ENCODE data around the gene ZNF792.
"Not testable (repeated sequence)": the region's sequence is repeated elsewhere in the genome, so short reads cannot be mapped to it uniquely, and the experiment has no call there.

Gene ZNF792

DNA sequence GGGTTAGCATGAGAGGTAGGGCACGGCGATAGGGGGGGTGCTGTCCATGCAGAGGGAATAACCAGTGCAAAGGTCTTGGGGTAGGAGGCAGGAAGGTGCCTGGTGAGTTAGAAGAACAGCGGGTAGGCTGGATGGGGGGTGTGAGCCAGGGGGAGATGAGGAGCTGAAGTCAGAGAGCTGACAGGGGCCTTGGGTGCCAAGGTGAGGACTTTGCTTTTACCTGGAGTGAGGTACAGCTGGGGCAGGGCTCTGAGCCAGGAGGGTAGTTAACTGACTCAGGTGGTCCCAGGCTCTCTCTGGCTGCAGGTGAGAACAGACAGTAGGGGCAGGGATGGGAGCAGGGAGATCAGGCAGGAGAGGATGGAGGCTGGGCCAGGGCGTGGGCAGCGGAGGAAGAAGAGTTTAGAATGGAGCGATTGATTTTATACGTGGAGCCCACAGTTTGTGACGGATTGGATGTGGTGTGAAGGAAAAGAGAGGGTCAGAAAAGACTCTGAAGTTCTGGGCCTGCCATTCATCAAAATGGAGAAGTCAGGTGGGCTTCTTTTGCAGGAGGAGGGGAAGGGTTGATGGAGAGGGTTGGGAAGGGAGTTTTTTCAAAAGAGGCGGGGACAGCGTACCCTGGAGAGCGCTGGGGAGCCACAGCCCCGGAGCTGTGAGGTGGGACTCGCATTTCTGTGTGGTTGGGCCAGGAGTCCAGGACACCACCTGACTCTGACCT, 34.9 kb upstream of the ZNF792 start:
- no peak for DNase-seq (ENCODE audit: low spot score)

DNA sequence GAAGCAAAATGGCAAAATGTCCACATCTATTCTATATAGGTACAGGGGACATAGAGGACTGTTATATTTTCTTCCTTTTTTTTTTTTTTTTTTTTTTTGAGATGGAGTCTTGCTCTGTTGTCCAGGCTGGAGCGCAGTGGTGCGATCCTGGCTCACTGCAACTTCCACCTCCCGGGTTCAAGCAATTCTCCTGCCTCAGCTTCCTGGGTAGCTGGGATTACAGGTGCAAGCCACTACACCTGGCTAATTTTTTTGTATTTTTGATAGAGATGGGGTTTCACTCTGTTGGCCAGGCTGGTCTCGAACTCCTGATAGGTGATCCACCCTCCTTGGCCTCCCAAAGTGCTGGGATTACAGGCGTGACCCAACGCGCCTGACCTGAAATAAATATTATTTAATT, 34.2 kb upstream of the ZNF792 start:
- DNase-seq (ENCODE audit: low spot score) = not testable (repeated sequence)

DNA sequence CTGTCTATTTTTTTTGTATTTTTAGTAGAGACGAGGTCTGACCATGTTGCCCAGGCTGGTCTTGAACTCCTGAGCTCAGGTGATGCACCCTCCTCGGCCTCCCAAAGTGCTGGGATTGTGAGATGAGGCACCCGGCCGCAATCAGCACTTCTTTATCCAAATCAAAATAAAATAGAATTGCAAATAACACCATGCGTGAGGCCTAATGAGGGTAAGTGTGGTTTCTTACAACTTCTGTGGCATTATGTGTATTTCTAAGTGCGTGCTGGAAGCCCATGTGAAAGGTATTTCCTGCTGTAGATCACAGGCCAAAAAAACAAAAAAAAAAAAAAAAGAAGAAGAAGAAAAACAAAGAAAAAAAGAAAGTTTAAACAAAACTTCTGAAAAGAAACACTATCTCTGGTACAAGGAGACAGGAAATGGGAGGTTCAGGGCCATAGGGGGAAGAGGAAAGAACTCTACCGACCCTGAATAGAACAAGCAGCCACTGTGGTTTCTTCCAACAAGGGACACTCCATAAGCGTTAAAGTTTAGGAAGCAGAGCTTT, 33.1 kb upstream of the ZNF792 start:
- DNase-seq (ENCODE audit: low spot score) = peak; percentile 23

DNA sequence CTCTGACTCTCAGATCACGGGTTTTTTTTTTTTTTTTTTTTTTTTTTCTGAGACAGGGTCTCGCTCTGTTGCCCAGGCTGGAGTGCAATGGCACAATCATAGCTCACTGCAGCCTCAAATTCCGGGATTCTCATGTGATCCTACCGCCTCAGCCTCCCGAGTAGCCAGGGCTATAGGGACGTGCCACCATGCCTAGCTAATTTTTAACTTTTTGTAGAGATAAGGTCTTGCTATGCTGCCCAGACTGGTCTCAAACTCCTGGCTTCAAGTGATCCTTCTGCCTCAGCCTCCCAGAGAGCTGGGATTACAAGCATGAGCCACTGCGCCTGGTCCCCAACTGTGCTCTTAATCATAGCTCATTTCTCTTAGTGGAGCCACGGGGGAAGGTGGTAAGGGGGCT, 31.5 kb upstream of the ZNF792 start:
- DNase-seq (ENCODE audit: low spot score) = no peak

DNA sequence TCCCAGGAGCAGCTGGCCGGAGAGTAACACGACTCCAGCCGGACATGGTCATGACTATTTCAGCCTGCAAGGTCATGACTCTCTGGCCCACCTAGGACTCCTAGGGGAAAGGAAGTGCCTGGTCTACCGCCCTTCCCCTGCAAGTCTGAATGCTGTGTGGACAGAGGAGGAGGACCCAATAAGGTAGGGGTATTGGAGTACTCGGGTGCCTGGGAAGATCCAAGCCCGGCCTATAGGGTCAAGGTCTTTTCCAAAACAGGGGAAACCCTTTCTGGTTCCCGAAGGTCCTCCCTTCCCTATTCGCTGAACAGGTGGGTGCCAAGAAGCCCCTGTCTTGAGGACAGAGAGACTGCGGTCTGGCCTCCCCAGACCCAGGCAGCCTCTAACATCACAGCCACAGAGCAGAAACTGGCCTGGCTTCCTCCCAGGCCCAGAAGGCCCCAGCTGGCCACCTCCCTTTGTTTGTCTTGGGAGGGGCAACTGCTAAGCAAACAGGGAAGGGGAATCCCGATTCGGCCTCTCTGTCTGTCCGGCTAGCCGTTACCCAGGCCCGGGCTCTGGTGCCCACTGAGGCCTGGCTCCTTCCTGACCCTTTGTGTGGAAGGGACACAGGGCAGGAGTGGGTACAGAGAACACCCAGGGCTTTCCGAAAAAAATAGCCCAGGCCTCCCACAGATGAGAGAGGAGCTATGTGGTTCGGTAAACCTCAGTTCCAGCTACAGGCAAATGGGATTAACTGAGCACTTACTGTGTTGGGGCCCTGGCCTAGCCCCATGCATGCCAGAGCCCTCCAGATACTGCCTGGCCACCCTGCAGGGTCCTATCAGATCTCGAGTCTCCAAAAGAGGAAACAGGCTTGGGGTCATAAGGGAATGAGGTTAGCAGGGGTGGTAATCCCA, 30.9 kb upstream of the ZNF792 start:
- no peak for DNase-seq (ENCODE audit: low spot score)

DNA sequence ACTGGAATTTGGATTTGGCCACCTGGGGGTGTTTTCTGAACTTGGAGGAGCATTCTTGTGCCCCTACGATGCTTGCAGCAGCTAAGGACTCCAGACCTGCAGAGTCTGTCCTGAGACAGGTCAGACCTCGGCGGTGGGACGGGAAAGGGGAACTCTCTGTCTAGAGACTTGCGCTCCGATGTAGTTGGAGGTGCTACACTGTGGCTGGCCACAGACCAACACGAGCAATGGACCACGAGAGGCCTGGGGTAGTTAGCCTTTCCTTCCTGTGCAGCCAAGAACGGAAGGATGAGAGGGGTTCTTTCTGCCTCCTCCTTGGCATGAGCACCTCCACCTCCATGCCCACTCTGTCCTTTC, 30.2 kb upstream of the ZNF792 start:
- no peak for DNase-seq (ENCODE audit: low spot score)

DNA sequence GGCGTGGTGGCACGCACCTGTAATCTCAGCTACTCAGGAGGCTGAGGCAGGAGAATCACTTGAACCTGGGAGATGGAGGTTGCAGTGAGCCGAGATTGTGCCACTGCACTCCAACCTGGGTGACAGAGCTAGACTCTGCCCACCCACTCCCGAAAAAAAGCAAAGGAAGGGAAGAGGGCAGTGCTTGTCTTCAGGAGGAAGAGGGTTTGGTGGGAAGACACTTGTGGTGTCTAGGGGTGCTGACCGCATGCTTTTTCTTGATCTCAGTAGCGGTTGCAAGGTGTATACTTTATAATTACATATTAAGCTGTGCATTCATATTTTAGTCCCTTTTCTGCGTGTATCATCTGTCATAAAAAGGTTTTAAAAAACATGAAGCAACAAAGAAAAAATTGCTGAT, 28.6 kb upstream of the ZNF792 start:
- not testable (repeated sequence) for DNase-seq (ENCODE audit: low spot score)

DNA sequence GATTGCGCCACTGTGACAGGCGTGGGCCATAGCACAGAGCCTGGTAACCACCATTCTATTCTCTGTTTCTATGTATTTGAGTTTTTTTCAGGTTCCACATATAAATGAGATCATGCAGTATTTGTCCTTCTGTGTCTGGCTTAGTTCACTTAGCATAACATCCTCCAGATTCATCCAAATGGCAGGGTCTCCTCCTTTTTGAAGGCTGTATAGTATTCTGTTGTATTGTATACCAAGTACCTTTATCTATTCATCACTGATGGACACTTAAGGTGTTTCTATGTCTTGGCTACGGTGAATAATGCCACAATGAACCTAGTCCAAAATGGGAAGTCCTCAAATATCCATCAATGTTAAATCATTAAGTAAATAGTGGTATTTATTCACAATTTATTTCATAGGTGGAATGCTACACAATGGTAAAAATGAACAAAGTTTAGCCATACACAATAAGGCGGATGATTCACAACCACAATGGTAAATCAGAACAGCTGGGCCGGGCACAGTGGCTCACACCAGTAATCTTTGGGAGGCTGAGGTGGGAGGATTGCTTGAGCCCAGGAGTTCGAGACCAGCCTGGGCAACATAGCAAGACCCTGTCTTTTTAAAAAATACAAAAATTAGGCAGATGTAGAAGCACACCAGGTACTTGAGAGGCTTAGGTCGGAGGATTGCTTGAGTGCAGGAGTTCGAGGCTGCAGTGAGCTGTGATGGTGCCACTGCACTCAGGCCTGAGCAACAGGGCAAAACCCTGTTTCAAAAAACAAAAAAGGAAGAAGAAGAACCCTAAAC, 27.7 kb upstream of the ZNF792 start:
- DNase-seq (ENCODE audit: low spot score) = no peak

DNA sequence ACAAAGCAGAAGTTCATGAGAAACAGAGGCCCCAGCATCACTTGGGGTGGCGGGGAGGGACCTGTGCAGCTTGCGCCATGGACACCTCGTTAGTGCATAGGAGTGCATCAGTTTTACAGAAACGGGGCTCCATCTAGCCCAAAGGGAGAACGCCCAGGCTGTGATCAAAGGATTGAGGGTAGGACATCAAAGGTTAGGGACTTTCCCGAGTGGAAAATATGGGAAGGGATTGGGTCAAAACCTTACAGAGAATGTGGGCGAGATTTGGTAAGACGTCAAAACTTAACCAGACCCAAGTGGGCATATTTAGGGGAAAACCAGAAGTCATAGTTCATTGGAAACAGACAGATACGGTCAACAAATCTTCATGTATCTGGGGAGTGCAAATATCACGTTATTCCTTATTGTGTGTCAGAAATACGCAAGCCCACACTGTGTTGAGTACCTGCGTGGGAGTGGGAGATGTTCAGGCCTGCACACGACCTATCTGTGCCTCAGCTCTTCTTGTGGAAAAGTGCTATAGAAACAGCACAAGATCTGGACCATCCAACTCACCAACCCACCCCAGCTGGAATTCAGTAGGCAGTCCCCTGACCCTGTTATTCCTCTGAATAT, 26.7 kb upstream of the ZNF792 start:
- DNase-seq (ENCODE audit: low spot score) = no peak

DNA sequence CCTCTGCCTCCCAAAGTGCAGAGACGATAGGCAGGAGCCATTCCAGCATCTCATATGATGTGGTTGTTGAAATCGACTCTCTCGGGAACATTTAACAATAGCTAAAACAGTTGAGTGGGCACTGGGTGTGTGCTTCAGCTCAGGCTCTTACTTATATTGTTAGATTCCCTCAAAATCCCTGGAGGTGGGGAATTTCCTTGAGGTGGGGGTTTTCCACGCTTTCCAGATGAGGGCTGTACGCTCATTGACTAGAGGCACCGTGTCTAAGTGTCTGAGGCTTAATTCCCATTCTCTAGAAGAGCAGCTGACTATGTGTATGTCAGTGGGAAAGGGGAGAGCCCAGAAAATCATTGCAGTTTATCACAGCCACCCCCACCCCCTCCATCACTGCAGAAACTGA, 25.3 kb upstream of the ZNF792 start:
- no peak for DNase-seq (ENCODE audit: low spot score)

DNA sequence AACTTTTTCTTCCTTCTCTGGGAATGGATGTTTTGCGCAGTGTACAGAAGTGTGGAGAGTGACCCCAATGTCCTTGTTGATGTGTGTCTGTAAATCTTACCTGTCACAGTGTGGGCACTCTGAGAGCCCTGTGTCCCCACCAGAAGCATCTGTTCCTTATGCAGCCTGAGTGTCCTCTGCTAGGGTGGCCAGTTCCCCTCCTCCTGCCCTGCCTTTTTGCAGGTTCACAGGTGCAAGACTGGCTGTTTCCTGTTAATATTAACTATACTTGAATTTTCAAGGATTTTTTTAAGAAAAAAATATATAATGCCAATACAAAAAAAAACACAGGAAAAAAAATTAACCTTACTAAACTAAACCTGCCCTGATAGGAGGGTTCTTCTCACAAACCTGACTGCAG, 24.1 kb upstream of the ZNF792 start:
- no peak for DNase-seq (ENCODE audit: low spot score)

DNA sequence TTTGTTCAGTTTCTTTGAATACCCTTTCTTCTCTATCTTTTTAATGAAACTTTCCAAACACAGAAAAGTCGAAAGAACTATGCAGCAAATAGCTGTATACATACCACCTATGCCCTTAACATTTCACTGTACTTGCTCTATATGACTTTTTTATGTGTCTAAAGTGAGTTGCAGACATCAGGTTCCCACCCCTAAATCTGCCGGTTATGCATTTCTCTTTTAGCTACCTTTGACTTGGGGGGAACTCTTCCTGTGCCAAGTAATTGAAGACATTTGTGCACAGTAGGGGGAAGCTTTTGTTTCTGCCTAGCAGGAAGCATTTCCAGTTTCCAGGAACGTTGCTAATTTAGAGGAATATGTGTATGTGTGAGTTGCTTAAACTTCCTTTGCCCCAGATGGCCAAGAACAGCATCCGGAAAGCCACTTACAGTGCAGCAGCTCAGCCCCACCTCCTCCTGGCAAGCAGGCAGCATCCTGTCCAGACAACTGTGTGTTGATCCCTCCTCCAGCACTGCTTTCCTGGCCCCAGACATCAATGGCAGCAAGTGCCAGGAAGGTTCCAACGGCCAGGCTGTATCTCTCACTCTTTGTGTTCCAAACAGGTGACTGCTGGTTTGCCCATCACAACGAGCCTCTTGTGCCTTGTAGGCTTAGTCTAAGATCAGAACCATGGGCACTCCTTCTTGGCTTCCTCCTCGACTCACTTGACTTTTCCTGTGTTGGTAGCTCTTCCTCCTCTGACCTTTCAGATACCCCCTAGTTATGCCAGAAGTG, 21.4 kb upstream of the ZNF792 start:
- DNase-seq (ENCODE audit: low spot score) = no peak

DNA sequence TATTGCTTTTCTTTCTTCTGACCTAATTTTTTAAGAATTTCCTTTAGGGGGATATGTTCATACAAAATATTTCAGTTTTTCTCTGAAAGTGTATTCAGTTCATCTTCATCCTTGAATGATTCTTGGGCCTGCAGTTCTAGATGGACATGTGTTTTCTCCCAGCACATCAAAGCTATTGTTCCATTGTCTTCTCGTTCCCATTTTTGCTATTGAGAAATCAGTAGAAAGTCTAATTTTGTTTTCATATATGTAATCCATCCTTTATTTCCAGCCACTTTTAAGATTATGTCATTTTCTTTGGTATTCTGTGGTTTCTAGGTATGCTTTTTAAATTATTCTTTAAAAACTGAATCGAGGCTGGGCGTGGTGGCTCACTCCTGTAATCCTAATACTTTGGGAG, 20.3 kb upstream of the ZNF792 start:
- DNase-seq (ENCODE audit: low spot score) = no peak

DNA sequence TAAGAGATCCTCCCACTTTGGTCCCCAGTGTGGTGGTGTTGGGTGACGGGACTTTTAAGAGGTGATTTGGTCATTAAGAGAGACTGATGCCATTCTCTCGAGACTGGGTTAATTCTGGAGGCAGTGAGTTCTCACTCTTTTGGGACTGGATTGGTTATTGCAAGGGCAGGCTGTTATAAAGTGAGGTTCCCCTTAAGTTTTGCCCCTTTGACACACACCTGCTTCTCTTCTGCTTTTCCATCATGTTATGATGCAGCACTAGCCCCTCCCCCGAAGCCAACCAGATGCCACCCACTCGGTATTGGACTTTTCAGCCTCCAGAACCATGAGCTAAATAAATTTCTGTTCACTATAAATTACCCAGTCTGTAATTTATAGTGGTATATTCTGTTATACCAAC, 19.8 kb upstream of the ZNF792 start:
- no peak for DNase-seq (ENCODE audit: low spot score)

DNA sequence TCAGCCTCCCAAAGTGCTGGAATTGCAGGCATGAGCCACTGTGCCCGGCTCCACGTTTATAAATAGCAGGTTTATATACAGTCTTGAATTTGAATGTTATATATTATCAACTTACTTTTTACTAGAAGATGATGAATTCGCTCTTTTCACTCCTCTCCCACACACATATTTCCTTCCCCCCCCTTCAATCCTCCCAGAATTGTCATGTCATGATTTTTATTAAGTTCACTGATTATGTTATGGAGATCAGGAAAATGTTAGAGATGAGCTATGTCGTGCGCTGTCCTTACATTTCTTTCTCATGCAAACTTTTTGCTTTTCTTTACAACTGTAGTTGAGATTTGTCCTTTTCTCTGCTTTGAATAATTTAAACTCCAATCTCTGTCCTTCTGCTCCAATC, 18.2 kb upstream of the ZNF792 start:
- no peak for DNase-seq (ENCODE audit: low spot score)

DNA sequence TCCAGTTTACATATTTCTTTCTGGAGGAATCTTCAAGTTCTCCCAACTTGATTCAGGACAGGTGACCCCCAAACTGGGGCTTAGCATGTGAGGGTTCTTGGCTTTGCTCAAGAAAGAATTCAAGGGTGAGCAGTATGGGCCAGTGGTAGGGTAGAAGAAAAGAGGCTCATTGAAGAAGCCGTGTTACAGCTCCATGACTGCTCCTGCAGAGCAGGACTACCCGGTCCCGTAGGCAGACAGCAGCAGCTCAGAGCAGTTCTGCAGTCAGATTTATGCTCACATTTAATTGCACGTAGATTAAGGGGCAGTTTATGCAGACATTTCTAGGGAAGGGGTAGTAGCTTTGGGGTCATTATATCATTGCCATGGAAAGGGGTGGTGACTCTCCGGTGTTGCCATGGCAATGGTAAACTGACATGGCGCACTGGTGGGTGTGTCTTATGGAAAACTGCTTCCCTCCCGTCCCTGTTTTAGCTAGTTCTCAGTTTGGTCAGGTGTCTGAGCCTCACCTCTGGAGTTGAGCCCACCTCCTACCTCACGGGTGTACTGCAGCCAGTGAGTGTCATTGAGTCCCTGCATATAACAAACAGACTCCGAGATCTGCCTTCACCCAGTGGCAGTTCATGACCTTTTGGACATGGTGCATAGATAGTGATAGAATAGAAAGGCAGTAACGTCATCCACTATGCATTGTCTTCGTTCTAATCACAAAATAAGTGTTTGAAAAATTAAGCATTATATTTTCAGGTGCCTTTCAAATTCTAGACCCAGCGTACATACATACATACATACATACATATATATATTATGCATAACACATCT, 16.0 kb upstream of the ZNF792 start:
- DNase-seq (ENCODE audit: low spot score) = no peak

DNA sequence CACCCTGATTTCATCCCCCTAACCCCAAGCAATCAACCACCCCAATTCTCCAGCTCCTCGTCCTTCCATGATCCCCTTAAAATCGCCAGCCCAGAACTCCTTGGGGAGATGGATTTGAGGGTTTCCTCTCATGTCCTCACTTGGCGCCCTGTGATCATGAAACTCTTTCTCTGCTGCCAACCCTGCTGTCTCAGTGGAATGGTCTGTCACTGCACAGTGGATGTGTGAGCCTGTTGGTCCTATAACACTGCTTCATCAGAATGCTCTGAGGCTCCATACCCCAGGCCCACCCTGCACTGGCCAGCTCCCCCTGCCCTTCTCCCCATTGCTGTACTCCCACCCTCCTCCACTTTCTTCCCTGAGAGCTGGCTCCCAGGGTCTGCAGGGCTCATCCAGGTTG, 12.6 kb upstream of the ZNF792 start:
- no peak for DNase-seq (ENCODE audit: low spot score)

DNA sequence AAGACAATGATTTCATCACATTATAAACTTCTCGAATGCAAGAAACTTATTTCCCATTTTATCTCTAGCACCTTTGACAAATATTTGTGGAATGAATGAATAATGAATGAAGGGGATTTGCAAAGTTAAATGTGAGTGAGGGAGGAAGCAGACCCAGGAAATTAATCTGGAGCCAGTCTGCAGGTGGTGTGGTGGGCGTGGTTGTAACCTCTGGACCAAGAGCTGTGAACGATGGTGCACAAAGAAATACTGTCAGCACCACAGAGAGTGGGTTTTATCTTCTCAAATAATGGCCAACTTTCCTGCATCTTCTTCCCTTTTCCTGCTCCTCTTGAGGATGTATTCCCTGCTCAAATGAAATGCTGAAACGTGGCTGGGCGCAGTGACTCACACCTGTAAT, 11.0 kb upstream of the ZNF792 start:
- no peak for DNase-seq (ENCODE audit: low spot score)

DNA sequence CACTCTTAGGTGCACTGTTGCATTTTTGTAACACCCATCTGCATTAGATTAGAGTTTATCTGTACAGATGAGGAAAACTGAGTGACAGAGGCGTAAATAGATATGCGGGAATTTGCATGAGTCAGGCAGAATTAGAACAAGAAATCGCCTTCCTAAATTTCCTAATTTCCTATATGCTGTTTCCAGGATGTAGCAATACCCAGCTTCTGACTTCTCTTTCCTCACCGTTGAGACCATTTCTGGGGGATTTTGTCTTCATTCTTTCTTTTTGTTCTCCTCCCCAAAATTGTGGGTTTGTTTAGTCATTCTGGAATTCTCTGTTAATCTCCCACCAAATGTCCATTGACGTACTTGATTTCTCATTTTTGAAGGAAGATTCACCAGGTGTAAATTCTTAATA, 10.6 kb upstream of the ZNF792 start:
- no peak for DNase-seq (ENCODE audit: low spot score)

DNA sequence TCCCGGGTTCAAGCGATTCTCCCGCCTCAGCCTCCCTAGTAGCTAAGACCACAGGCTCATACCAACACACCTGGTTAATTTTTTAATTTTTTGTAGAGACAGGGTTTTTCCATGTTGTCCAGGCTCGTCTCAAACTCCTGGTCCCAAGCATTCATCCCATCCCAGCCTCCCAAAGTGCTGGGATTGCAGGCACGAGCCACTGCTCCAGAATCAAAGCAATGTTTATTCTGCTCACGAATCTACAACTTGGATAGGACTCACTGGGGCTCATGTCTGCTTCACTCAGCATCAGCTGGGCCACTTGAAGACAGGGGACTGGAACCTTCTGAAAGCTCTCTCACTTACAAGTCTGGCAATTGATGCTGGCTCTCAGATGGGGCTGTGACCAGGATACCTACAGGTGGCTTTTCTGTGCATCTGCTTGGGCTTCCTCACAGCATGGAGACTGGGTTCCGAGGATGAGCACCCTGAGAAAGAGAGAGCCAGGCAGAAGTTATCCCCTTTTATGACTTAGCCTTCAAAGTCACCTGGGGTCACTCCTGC, 8.2 kb upstream of the ZNF792 start:
- DNase-seq (ENCODE audit: low spot score) = no peak

All from CD4-positive, alpha-beta T cell treated with Interleukin-2 at 100 ng/mL for 4 hours (primary cell).